ENCODE data around the gene CAB39. TPM values are rescaled to one million over a fixed set of nuclear protein-coding genes. Genes with fewer than 3 reads are reported as not detected.
"Not testable (repeated sequence)": the region's sequence is repeated elsewhere in the genome, so short reads cannot be mapped to it uniquely, and the experiment has no call there.

Gene CAB39
- polyA plus RNA-seq, 3 donors from 2014 or later = 39.2 to 57.9 (median 39.3) TPM

DNA sequence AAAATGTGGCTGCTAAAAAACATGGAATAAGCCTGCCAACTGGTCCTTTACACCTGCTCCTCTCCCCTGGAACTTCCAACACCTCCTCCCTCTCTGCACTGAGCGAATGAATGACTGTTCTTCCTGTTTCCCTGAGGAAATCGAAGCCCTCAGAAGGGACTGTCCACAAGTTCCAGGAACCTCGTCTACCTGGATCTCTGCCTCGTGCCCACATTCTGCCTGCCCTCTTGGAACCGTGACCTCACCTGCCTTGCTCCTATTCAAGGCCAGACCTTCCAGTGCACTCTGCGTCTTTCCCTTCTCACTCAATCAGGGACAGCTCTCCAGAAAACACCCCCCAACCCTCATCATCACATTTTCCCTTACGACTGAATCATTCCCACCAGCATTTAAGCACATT, 4.4 kb upstream of the CAB39 start:
- DNase-seq = no peak
- Mint-ChIP-seq H3K9me3 (peaks cover 0 to 4% (median 0%) of the 10 kb centered on the region in 6 donors), H3K4me1 (peaks cover 5 to 9% of the 10 kb centered on the region in 2 donors), H3K27me3 (ENCODE audit: low read depth in 3 of 3) (peaks cover 0 to 4% (median 2%) of the 10 kb centered on the region in 3 donors), H3K36me3 (no peaks in the 10 kb centered on the region), H3K4me3 (no peak overlapping the region), H3K27ac (no peak overlapping the region)

DNA sequence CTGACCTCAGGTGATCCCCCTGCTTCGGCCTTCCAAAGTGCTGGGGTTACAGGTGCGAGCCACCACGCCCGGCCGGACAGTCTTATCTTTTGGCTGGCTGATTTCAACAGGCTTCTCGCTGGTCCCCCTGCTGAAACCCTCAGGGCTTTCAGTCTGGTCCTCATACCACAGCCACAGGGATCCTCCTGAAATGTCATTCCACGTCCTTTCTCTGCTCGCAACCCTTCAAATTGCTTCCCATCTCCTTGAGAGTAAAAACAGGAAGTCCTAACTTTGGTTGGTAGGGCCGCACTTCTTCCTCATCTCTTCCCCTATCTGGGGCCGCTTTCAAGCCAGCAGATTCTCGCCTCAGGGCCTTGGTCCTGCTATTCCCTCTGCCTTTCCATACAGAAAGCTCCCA, 1.4 kb upstream of the CAB39 start:
- no peak for DNase-seq
- Mint-ChIP-seq H3K4me3 (peak overlapping the region in 4 of 5 donors; percentile 44 to 62 (median 50)), H3K9me3 (no peaks in the 10 kb centered on the region), H3K4me1 (peaks cover 32 to 37% of the 10 kb centered on the region in 2 donors), H3K27ac (no peak overlapping the region), H3K27me3 (ENCODE audit: low read depth in 3 of 3) (peaks cover 2 to 8% (median 2%) of the 10 kb centered on the region in 3 donors), H3K36me3 (no peaks in the 10 kb centered on the region)

DNA sequence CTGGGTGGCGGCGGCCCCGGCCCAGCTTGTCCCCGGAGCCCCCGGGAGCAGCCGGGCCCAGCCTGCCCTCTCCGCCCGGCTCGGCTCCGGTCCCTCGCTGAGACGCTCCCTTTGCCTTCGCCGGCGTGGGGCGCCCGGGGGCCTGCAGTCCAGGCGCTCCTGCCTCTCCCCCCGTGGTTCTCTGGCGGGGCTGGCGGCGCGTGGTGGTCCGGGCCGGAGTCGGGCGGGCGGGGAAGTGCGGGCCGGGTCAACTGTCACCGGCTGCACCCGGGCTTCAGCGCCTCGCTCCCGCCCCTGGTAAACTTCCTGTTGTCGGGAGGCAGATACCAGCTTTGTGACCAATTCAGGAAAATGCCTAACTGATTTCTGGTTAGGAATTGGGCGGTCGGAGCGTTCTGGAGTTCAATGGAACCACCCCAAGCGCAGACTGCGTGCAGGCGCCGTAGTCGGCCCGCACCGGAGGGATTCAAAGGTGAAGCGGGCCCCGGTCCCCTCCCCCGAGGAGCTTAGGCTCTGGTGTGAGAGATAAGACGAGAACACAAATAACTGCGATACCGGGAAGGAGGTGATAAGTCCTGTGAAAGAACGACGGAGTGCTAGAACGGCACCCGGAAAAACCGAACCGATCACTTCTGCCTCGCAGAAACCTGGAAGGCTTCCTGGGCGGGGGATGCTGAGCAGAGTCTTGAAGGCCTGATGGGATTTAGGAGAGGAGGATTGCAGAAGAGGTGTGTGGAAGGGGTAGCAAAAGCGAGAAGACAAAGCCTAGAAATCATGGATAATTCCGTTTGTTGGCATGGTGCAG, 891 bp downstream of the CAB39 start:
- no peaks in the 10 kb centered on the region for H3K9me3 Mint-ChIP-seq
- H3K27ac Mint-ChIP-seq = peak overlapping the region; percentile 85 to 97 (median 94)
- peaks cover 2 to 6% (median 2%) of the 10 kb centered on the region in 3 donors for H3K27me3 Mint-ChIP-seq (ENCODE audit: low read depth in 3 of 3)
- no peaks in the 10 kb centered on the region for H3K36me3 Mint-ChIP-seq
- peak overlapping the region; percentile 88 to 98 (median 92) for H3K4me3 Mint-ChIP-seq
- peaks cover 51 to 59% of the 10 kb centered on the region in 2 donors for H3K4me1 Mint-ChIP-seq
- DNase-seq = peak; percentile 22 to 32 (median 31)

DNA sequence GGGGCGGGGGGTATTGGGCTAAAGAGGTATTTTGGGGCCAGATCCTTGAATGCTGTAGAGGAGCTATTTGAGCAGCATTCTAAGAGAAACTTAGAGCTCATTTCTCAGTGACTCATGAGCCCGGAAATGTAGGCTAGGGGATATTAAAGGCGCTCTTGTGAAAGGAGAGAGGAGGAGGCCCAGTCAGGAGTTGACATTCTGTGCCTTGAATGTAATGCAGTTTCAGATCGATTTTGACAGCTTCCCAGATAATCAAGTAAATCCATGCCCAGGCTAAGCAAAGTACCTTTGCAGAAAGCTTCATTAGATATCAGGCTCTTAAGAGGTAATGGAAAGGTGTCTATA, 1.5 kb downstream of the CAB39 start:
- Mint-ChIP-seq H3K27me3 (ENCODE audit: low read depth in 3 of 3) (peaks cover 2 to 6% (median 2%) of the 10 kb centered on the region in 3 donors), H3K36me3 (no peaks in the 10 kb centered on the region), H3K27ac (peak overlapping the region; percentile 85 to 97 (median 94)), H3K4me3 (peak overlapping the region; percentile 88 to 98 (median 92)), H3K4me1 (peaks cover 53 to 64% of the 10 kb centered on the region in 2 donors), H3K9me3 (no peaks in the 10 kb centered on the region)
- peak; percentile 25 to 46 (median 37) for DNase-seq

DNA sequence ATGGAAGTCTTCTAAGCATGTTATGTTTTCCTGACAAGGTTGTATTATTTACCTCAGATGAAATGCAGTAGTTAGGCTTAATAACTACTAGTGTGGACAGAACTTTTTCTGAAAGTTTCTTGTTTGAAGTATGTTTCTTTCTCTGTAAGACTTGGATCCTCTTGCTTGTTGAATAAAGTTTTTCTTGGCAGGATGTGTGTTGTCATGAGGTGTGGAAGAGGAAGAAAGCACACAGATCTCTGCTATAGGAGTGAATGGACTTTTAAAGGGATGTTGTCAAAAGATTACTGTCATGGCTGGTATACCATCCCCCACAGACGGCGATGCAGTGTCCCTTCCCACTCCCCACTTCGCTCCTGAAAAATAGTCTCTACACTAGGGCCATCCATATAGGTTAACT, 2.6 kb downstream of the CAB39 start:
- Mint-ChIP-seq H3K27me3 (ENCODE audit: low read depth in 3 of 3) (peaks cover 0 to 6% (median 2%) of the 10 kb centered on the region in 3 donors), H3K4me3 (peak overlapping the region; percentile 32 to 75 (median 66)), H3K9me3 (no peaks in the 10 kb centered on the region), H3K27ac (peak overlapping the region; percentile 36 to 97 (median 76)), H3K4me1 (peaks cover 61 to 75% of the 10 kb centered on the region in 2 donors), H3K36me3 (no peaks in the 10 kb centered on the region)
- DNase-seq = no peak

DNA sequence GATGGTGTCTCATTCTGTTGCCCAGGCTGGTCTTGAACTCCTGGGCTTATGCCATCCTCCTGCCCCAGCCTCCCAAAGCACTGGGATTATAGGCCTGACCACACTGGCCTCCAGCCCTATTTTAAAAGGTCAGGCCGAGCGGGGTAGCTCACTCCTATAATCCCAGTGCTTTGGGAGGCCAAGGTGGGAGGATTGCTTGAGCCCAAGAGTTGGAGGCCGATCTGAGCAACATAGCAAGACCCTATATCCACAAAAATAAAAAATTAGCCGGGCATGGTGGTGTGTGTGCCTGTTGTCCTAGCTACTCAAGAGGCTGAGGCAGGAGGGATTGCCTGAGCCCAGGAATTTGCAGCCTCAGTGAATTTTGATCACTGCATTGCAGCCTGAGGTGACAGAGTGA, 3.9 kb downstream of the CAB39 start:
- Mint-ChIP-seq H3K36me3 (no peaks in the 10 kb centered on the region), H3K4me3 (no peak overlapping the region), H3K9me3 (no peaks in the 10 kb centered on the region), H3K27ac (no peak overlapping the region), H3K4me1 (peaks cover 69 to 86% of the 10 kb centered on the region in 2 donors), H3K27me3 (ENCODE audit: low read depth in 3 of 3) (peaks cover 0 to 6% (median 2%) of the 10 kb centered on the region in 3 donors)
- no peak for DNase-seq

- H3K4me3 Mint-ChIP-seq = peak overlapping the region in 3 of 5 donors; percentile 1 to 19 (median 8)
- no peaks in the 10 kb centered on the region for H3K36me3 Mint-ChIP-seq
- H3K4me1 Mint-ChIP-seq = peaks cover 73 to 88% of the 10 kb centered on the region in 2 donors
- no peaks in the 10 kb centered on the region for H3K9me3 Mint-ChIP-seq
- H3K27me3 Mint-ChIP-seq (ENCODE audit: low read depth in 3 of 3) = peaks cover 0 to 6% (median 2%) of the 10 kb centered on the region in 3 donors
- DNase-seq = no peak
- peak overlapping the region in 3 of 6 donors; percentile 47 to 71 (median 69) for H3K27ac Mint-ChIP-seq
These were observed 5.0 kb downstream of the CAB39 start for GRCh38 chr2:230717600-230717999.

DNA sequence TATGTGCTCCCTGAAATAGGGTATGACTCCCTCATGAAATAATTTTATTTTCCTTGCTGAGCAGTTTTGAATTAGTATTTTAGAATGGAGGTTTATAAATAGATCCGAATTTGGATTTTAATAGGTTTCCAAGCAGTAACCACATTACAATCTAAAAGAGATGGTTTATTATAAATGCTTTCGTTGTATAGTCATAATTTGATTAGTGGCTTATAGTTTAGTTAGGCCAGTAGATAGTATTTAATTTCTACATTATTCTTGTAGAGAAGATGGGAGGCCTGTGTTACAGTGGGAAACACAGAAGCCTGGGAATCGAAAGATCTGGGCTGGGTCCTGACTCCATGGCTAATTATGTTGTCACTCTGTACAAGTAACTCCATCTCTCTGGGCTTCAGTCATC, 6.7 kb downstream of the CAB39 start:
- peaks cover 0 to 2% (median 0%) of the 10 kb centered on the region in 3 donors for H3K27me3 Mint-ChIP-seq (ENCODE audit: low read depth in 3 of 3)
- H3K9me3 Mint-ChIP-seq = no peaks in the 10 kb centered on the region
- DNase-seq = no peak
- H3K36me3 Mint-ChIP-seq = no peaks in the 10 kb centered on the region
- peaks cover 76 to 91% of the 10 kb centered on the region in 2 donors for H3K4me1 Mint-ChIP-seq
- no peak overlapping the region for H3K4me3 Mint-ChIP-seq
- no peak overlapping the region for H3K27ac Mint-ChIP-seq

DNA sequence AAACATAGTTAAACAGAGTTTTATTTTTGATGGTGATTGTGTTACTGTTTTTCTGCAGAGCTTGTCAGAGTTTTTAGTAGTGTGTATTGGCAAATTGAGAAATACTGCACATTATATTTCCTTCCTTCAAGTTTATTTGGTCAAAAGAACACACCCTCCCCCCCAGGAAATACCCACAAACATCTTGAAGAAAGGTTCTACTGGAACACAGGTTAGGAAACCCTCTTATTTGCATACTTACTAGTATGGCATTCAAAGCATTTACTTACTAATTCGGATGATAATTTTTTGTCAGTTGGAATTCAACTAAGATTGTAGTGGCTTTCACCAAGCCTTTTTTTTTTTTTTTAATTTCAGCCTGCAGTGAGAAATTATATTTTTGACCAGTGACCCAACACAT, 9.1 kb downstream of the CAB39 start:
- DNase-seq = no peak
- Mint-ChIP-seq H3K4me1 (peaks cover 64 to 82% of the 10 kb centered on the region in 2 donors), H3K4me3 (peak overlapping the region; percentile 19 to 63 (median 34)), H3K27ac (peak overlapping the region; percentile 22 to 73 (median 68)), H3K9me3 (no peaks in the 10 kb centered on the region), H3K27me3 (ENCODE audit: low read depth in 3 of 3) (peaks cover 0 to 2% (median 0%) of the 10 kb centered on the region in 3 donors), H3K36me3 (peaks cover 0 to 6% (median 5%) of the 10 kb centered on the region in 3 donors)

- Mint-ChIP-seq H3K4me3 (peak overlapping the region in 1 of 5 donors; percentile 51), H3K27me3 (ENCODE audit: low read depth in 3 of 3) (peaks cover 0 to 2% (median 0%) of the 10 kb centered on the region in 3 donors), H3K36me3 (peaks cover 0 to 6% (median 5%) of the 10 kb centered on the region in 3 donors), H3K4me1 (peaks cover 58 to 79% of the 10 kb centered on the region in 2 donors), H3K9me3 (no peaks in the 10 kb centered on the region), H3K27ac (peak overlapping the region in 3 of 6 donors; percentile 22 to 71 (median 60))
- no peak for DNase-seq
These were observed 9.7 kb downstream of the CAB39 start for GRCh38 chr2:230722207-230722885.

- DNase-seq = peak; percentile 31 to 43 (median 35)
- peaks cover 48 to 69% of the 10 kb centered on the region in 2 donors for H3K4me1 Mint-ChIP-seq
- H3K27me3 Mint-ChIP-seq (ENCODE audit: low read depth in 3 of 3) = peaks cover 0 to 2% (median 0%) of the 10 kb centered on the region in 3 donors
- H3K9me3 Mint-ChIP-seq = no peaks in the 10 kb centered on the region
- H3K4me3 Mint-ChIP-seq = peak overlapping the region; percentile 16 to 70 (median 55)
- H3K36me3 Mint-ChIP-seq = peaks cover 0 to 6% (median 5%) of the 10 kb centered on the region in 3 donors
- peak overlapping the region in 5 of 6 donors; percentile 3 to 68 (median 42) for H3K27ac Mint-ChIP-seq
These were observed 10.7 kb downstream of the CAB39 start for GRCh38 chr2:230723363-230723762.

DNA sequence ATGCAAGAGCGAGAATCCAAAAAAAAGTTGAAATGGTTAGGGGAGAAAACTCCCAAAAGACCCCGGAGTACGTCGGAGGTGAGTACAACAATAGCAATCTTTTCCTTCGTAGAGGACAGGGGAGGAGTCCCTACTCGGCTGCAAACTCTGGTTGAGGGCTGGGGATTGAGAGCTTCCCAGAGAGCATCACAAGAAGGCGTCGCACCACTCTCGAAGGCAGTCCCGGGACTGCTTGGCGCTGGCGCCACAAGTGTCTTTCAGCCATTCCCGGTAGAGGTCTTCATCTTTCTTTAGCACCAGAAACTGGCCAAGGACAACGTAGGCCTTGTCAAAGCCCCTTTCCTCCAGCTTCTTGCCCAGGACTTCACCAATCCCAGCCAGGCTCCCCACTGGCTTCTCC, 12.3 kb downstream of the CAB39 start:
- not testable (repeated sequence) for H3K27ac Mint-ChIP-seq; H3K27me3 Mint-ChIP-seq (ENCODE audit: low read depth in 3 of 3); DNase-seq; H3K9me3 Mint-ChIP-seq; H3K36me3 Mint-ChIP-seq; H3K4me3 Mint-ChIP-seq
- H3K4me1 Mint-ChIP-seq = peaks cover 41 to 66% of the 10 kb centered on the region in 2 donors

DNA sequence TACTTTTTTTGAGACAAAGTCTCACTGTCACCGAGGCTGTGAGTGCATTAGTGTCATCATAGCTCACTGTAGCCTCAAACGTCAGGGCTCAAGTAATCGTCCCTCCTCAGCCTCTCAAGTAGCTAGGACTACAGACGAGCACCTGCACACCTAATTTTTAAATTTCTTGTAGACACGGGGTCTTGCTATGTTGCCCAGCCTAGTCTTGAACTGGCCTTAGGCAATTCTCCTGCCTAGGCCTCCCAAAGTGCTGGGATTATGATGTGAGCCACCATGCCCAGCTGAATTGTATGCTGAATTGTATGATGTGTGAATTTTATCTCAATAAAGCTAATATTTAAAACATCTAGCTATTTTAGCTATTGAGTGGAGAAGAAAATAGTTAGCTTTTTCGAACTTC, 18.9 kb downstream of the CAB39 start:
- Mint-ChIP-seq H3K9me3 (no peaks in the 10 kb centered on the region), H3K4me3 (no peak overlapping the region), H3K36me3 (peaks cover 0 to 6% (median 0%) of the 10 kb centered on the region in 3 donors)

GRCh38 chr2:230732914-230733401, 20.3 kb downstream of the CAB39 start:
- H3K27ac Mint-ChIP-seq = peak overlapping the region in 3 of 6 donors; percentile 32 to 49 (median 34)
- H3K9me3 Mint-ChIP-seq = no peaks in the 10 kb centered on the region
- no peaks in the 10 kb centered on the region for H3K27me3 Mint-ChIP-seq (ENCODE audit: low read depth in 3 of 3)
- no peak for DNase-seq
- no peak overlapping the region for H3K4me3 Mint-ChIP-seq
- H3K36me3 Mint-ChIP-seq = peaks cover 0 to 6% (median 0%) of the 10 kb centered on the region in 3 donors
- H3K4me1 Mint-ChIP-seq = peaks cover 67 to 88% of the 10 kb centered on the region in 2 donors

More for the DNA sequence above, 18.9 kb downstream of the CAB39 start:
- Mint-ChIP-seq H3K4me1 (peaks cover 53 to 78% of the 10 kb centered on the region in 2 donors), H3K27me3 (ENCODE audit: low read depth in 3 of 3) (no peaks in the 10 kb centered on the region), H3K27ac (no peak overlapping the region)
- DNase-seq = no peak
